ENCODE results near the gene PLA2G6. TPM values are rescaled to one million over a fixed set of nuclear protein-coding genes. Genes with fewer than 3 reads are reported as not detected.

PLA2G6 gene
- total and polyA plus RNA-seq, 2 of the 13 experiments (the other 11 are each of a cell fraction or from before 2014, with no cell fraction given): 4.8 to 11.5 TPM

GRCh38 chr22:38107692-38108515 is 73.7 kb downstream of the PLA2G6 start (continued):
- no peak for TF ChIP-seq ZNF597 (CRISPR knock-in tag; IDR thresholded peaks at IDR 0.05)
- TF ChIP-seq BCL6 (CRISPR knock-in tag; IDR thresholded peaks at IDR 0.05): peak; percentile 79
- TF ChIP-seq NFKBIZ (CRISPR knock-in tag; IDR thresholded peaks at IDR 0.05): 0 out of 2 replicates have a peak, but pooled peaks have one; percentile 51
- no peak for TF ChIP-seq HBP1 (CRISPR knock-in tag; IDR thresholded peaks at IDR 0.05; ENCODE audit: low read depth)
- no peak for TF ChIP-seq TEAD2 (CRISPR knock-in tag; IDR thresholded peaks at IDR 0.05)
- no peak for TF ChIP-seq SP1 (IDR thresholded peaks at IDR 0.05)
- peak; percentile 49; the same call in 1 of the 2 replicates for TF ChIP-seq SP1 (CRISPR knock-in tag; IDR thresholded peaks at IDR 0.05)
- peak; percentile 55 for TF ChIP-seq ZNF205 (CRISPR knock-in tag; IDR thresholded peaks at IDR 0.05)
- no peak for TF ChIP-seq CCDC6 (CRISPR knock-in tag; IDR thresholded peaks at IDR 0.05)
- TF ChIP-seq ZNF629 (CRISPR knock-in tag; conservative IDR thresholded peaks at IDR 0.05): no peak
- peak; percentile 73 for TF ChIP-seq ZBTB7B (CRISPR knock-in tag; IDR thresholded peaks at IDR 0.05)
- no peak; the same call in 1 of the 2 replicates for TF ChIP-seq ZNF350 (CRISPR knock-in tag; IDR thresholded peaks at IDR 0.05; ENCODE audit: borderline replicate concordance, low read depth)
- TF ChIP-seq PCBP2 (optimal IDR thresholded peaks at IDR 0.05; ENCODE audit: low read depth, low read length, poor library complexity, severe bottlenecking): no peak
- TF ChIP-seq JUNB (CRISPR knock-in tag; IDR thresholded peaks at IDR 0.05; ENCODE audit: borderline replicate concordance): no peak
- TF ChIP-seq JDP2 (CRISPR knock-in tag; IDR thresholded peaks at IDR 0.05; ENCODE audit: borderline replicate concordance): no peak
- no peak for TF ChIP-seq SMAD1 (CRISPR knock-in tag; IDR thresholded peaks at IDR 0.05; ENCODE audit: borderline replicate concordance, low read depth)
- no peak for TF ChIP-seq ZNF282 (IDR thresholded peaks at IDR 0.05; ENCODE audit: partially characterized antibody)
- no peak for TF ChIP-seq GPN1 (CRISPR knock-in tag; IDR thresholded peaks at IDR 0.05; ENCODE audit: borderline replicate concordance)
- no peak for TF ChIP-seq ZNF460 (CRISPR knock-in tag; IDR thresholded peaks at IDR 0.05; ENCODE audit: borderline replicate concordance)
- TF ChIP-seq HNF1A (IDR thresholded peaks at IDR 0.05; ENCODE audit: low read depth): no peak
- TF ChIP-seq HNF1A (CRISPR knock-in tag; IDR thresholded peaks at IDR 0.05; ENCODE audit: borderline replicate concordance): peak; percentile 20; the same call in 1 of the 2 replicates
- TF ChIP-seq TEF (CRISPR knock-in tag; IDR thresholded peaks at IDR 0.05): no peak
- no peak for TF ChIP-seq RFXANK (CRISPR knock-in tag; IDR thresholded peaks at IDR 0.05)
- no peak for TF ChIP-seq ZSCAN29 (CRISPR knock-in tag; conservative IDR thresholded peaks at IDR 0.05)
- peak; percentile 30; the same call in 1 of the 2 replicates for TF ChIP-seq TAF1 (CRISPR knock-in tag; IDR thresholded peaks at IDR 0.05)
